ENCODE data around the gene LRMDA. TPM values are rescaled to one million over a fixed set of nuclear protein-coding genes. Genes with fewer than 3 reads are reported as not detected.

Gene LRMDA
- total RNA-seq = not detected in 2 replicates

DNA sequence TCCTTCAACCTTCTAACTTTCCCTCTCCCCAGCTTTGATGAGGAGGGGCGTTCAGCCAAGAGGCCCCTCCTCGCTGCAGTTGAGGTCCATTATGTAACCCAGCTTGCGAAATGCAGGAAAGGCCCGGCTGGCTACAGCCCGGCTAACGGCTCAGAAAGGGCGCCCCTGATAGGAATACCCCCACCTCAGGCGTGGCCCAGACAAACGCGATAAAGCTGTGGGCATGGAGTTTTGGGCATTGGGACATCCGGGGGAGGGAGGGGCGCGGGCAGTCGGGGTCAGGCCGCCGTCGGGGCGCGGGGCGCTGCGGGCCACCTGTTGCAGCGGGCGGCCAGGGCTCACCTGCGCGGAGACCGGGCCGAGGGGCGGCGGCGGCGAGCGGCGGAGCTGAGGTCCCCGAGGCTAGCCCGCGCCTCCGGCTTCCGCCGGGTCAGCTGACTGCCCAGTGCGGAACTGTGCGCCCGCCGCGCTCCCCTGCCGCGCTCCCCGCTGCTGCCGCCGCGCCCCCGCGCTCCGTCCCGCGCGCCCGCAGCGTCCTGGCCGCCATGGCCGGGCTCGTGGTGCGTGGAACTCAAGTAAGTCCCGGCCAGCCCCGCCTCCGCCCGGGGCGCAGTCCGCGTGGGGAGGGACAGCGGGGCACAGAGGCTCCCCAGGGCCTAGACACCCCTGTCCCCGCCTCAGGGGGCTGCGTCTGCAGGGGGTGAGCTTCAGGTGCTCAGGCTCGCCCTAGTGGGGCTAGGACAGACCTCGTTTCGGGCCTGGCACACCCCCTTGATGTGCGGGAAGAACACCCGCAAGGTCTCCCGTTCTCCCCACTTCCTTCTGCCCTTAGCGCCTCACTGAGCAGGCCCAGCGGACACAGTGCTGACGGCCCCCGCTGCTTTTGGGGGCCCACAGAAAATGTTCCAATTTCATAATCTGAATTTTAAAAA, at the start of gene LRMDA:
Gene LRMDA, plus strand, starts transcription at position 445 of the 932 bp plus-strand sequence.
- Mint-ChIP-seq H3K27me3 (peaks cover 53% of the 10 kb centered on the region), H3K27ac (no peak within 1 kb of the TSS), H3K4me3 (no peak within 1 kb of the TSS), H3K36me3 (ENCODE audit: low read depth) (no peaks in the 10 kb centered on the region), H3K4me1 (peaks cover 7% of the 10 kb centered on the region), H3K9me3 (no peaks in the 10 kb centered on the region)
- no peak for TF ChIP-seq CTCF (IDR thresholded peaks at IDR 0.05)
- ChIA-PET POLR2A (no interaction called here), CTCF (no interaction called here)
- ATAC-seq (ENCODE audit: low read depth) (no peak), DNase-seq (no peak)
- intact Hi-C loops (cut with micrococcal nuclease) = no loop called here

GRCh38 chr10:75386128-75386527, 45.3 kb upstream of the LRMDA start:
- ChIA-PET CTCF (no interaction called here), POLR2A (no interaction called here)
- intact Hi-C loops (cut with micrococcal nuclease) = no loop called here
- DNase-seq (no peak), ATAC-seq (ENCODE audit: low read depth) (no peak)
- H3K36me3 Mint-ChIP-seq (ENCODE audit: low read depth) = no peaks in the 10 kb centered on the region
- no peak overlapping the region for H3K27ac Mint-ChIP-seq
- no peak for TF ChIP-seq CTCF (IDR thresholded peaks at IDR 0.05)
- H3K4me3 Mint-ChIP-seq = no peak overlapping the region
- peaks cover 8% of the 10 kb centered on the region for H3K9me3 Mint-ChIP-seq
- H3K4me1 Mint-ChIP-seq = no peaks in the 10 kb centered on the region
- H3K27me3 Mint-ChIP-seq = peaks cover 24% of the 10 kb centered on the region

- POLR2A ChIA-PET = no interaction called here
- Mint-ChIP-seq H3K27me3 (peaks cover 39% of the 10 kb centered on the region), H3K4me3 (no peak overlapping the region), H3K9me3 (peaks cover 8% of the 10 kb centered on the region), H3K36me3 (ENCODE audit: low read depth) (no peaks in the 10 kb centered on the region), H3K27ac (no peak overlapping the region), H3K4me1 (no peaks in the 10 kb centered on the region)
- intact Hi-C loops (cut with micrococcal nuclease) = no loop called here
- DNase-seq = no peak
- CTCF ChIA-PET = no interaction called here
- TF ChIP-seq CTCF (IDR thresholded peaks at IDR 0.05) = no peak
- ATAC-seq (ENCODE audit: low read depth) = no peak
These were observed 43.3 kb upstream of the LRMDA start for GRCh38 chr10:75388082-75388481.

- peaks cover 52% of the 10 kb centered on the region for H3K27me3 Mint-ChIP-seq
- POLR2A ChIA-PET = no interaction called here
These were observed 41.2 kb upstream of the LRMDA start for GRCh38 chr10:75390178-75390577.

More at GRCh38 chr10:75390178-75390577, 41.2 kb upstream of the LRMDA start:
- no peak for DNase-seq
- intact Hi-C loops (cut with micrococcal nuclease) = no loop called here
- no peak overlapping the region for H3K27ac Mint-ChIP-seq
- peaks cover 5% of the 10 kb centered on the region for H3K4me1 Mint-ChIP-seq
- CTCF ChIA-PET = no interaction called here
- peaks cover 8% of the 10 kb centered on the region for H3K9me3 Mint-ChIP-seq
- ATAC-seq (ENCODE audit: low read depth) = no peak
- no peak overlapping the region for H3K4me3 Mint-ChIP-seq
- TF ChIP-seq CTCF (IDR thresholded peaks at IDR 0.05) = no peak
- H3K36me3 Mint-ChIP-seq (ENCODE audit: low read depth) = no peaks in the 10 kb centered on the region

All from activated B cell treated with CpG ODN at 0.5 μM for 24 hours (primary cell).